ENCODE measurements around the gene RBP4.

- TF ChIP-seq POLR2AphosphoS5 (IDR thresholded peaks at IDR 0.05; ENCODE audit: low read depth, low read length) (no peak), POLR2A (IDR thresholded peaks at IDR 0.05; ENCODE audit: low read depth, low read length) (no peak), PAX5 (IDR thresholded peaks at IDR 0.05; ENCODE audit: insufficient read depth, low read length, severe bottlenecking) (no peak)
Observed at GRCh38 chr10:93590638-93591037, 10.4 kb downstream of the RBP4 start.
